SK-N-SH (cell line): ENCODE measurements around the gene BRIX1. TPM values are rescaled to one million over a fixed set of nuclear protein-coding genes. Genes with fewer than 3 reads are reported as not detected.

Experiments
- CTCF ChIA-PET: fragments of 300-600, 350-600 bp; formaldehyde crosslinking; extraction: SDS; loops from one replicate; lab custom pipeline; 2021; lab: Yijun Ruan, JAX
- POLR2A ChIA-PET: fragments of 350-600 bp; sonication (Branson Sonifier 250); formaldehyde crosslinking; extraction: SDS; loops from one replicate; lab custom pipeline; 2020; ENCODE audit warnings: antibody characterized with exemption, inconsistent platforms; lab: Yijun Ruan, JAX
- DNase-seq: peaks from one replicate; pipeline ENCODE4 v3.0.0; 2012
- H2AFZ ChIP-seq: fragments of 200-600 bp; sonication (generic); 2 replicates; pipeline ENCODE4 v1.8.1; 2016; ENCODE audit warnings: antibody characterized with exemption, mild to moderate bottlenecking, low read depth
- H3F3A ChIP-seq: fragments of 200-600 bp; sonication (generic); replicated peaks from 2 replicates; pipeline ENCODE3; 2016; ENCODE audit warnings: antibody characterized with exemption, mild to moderate bottlenecking; ENCODE audit not compliant: insufficient read depth
- H3K27ac ChIP-seq, 2 experiments: fragments of 200-500 bp in 1 of 2; fragments of 200-600 bp in 1 of 2; sonication (Bioruptor generic) in 1 of 2; sonication (generic), shearing (Covaris generic) in 1 of 2; 2 replicates each; pipeline versions ENCODE4 v1.5.1 to v1.6.1; 2014 to 2016; ENCODE audit warnings: low read depth in 2 of 2, inconsistent platforms in 1 of 2, low read length in 1 of 2, mild to moderate bottlenecking in 1 of 2, mixed read lengths in 1 of 2
- H3K27me3 ChIP-seq: fragments of 200-600 bp; sonication (generic), shearing (Covaris generic); 2 replicates; pipeline ENCODE4 v1.6.1; 2016; ENCODE audit warnings: mixed run types; ENCODE audit not compliant: insufficient read depth
- H3K36me3 ChIP-seq, 2 experiments: fragments of 200-500 bp in 1 of 2; fragments of 200-600 bp in 1 of 2; sonication (Bioruptor generic) in 1 of 2; sonication (generic) in 1 of 2; replicated peaks in 1 of 2; 2 replicates each; pipeline versions ENCODE3 to v1.5.1; 2014 to 2016; ENCODE audit warnings: low read length in 1 of 2, mild to moderate bottlenecking in 1 of 2; ENCODE audit not compliant: insufficient read depth in 2 of 2, control insufficient read depth in 1 of 2
- H3K4me1 ChIP-seq, 2 experiments: fragments of 200-500 bp in 1 of 2; fragments of 200-600 bp in 1 of 2; sonication (Bioruptor generic) in 1 of 2; sonication (generic), shearing (Covaris generic) in 1 of 2; 2 replicates each; pipeline versions ENCODE4 v1.5.1 to v1.6.1; 2014 to 2016; ENCODE audit warnings: low read depth in 1 of 2, low read length in 1 of 2, mixed run types in 1 of 2; ENCODE audit not compliant: insufficient read depth in 2 of 2, control insufficient read depth in 1 of 2
- H3K4me2 ChIP-seq: fragments of 200-600 bp; sonication (generic), shearing (Covaris generic); 2 replicates; pipeline ENCODE4 v1.6.1; 2017; ENCODE audit warnings: mixed run types
- H3K4me3 ChIP-seq, 2 experiments: fragments of 200-500 bp in 1 of 2; fragments of 200-600 bp in 1 of 2; sonication (Bioruptor generic) in 1 of 2; sonication (generic), shearing (Covaris generic) in 1 of 2; 2 replicates each; pipeline versions ENCODE4 v1.5.1 to v1.8.1; 2014 to 2016; ENCODE audit warnings: low read depth in 2 of 2, inconsistent platforms in 1 of 2, low read length in 1 of 2, mild to moderate bottlenecking in 1 of 2, mixed read lengths in 1 of 2, moderate library complexity in 1 of 2
- H3K79me2 ChIP-seq: fragments of 200-600 bp; sonication (generic); 2 replicates; pipeline ENCODE4 v1.8.1; 2017; ENCODE audit warnings: mild to moderate bottlenecking; ENCODE audit not compliant: insufficient read depth
- H3K9ac ChIP-seq: fragments of 200-600 bp; sonication (generic); 2 replicates; pipeline ENCODE4 v1.6.1; 2017; ENCODE audit warnings: mixed run types
- H3K9me2 ChIP-seq: fragments of 200-600 bp; sonication (generic); 2 replicates; pipeline ENCODE4 v1.6.1; 2017; ENCODE audit warnings: mixed run types
- H3K9me3 ChIP-seq: fragments of 200-600 bp; sonication (generic); 2 replicates; pipeline ENCODE4 v1.6.1; 2017; ENCODE audit warnings: mixed run types, mild to moderate bottlenecking, moderate library complexity
- H4K20me1 ChIP-seq: fragments of 200-600 bp; sonication (generic); 2 replicates; pipeline ENCODE4 v1.6.1; 2017; ENCODE audit warnings: mild to moderate bottlenecking, mixed run types; ENCODE audit not compliant: insufficient read depth
- CTCF ChIP-seq: fragments of 200-600 bp; sonication (generic); IDR thresholded peaks from 2 replicates; pipeline ENCODE4 v1.6.1; 2017; ENCODE audit warnings: antibody characterized with exemption, mild to moderate bottlenecking, moderate library complexity
- ELF1 ChIP-seq: IDR thresholded peaks from 2 replicates; pipeline ENCODE4 v1.4.0; 2012
- EZH2phosphoT487 ChIP-seq: fragments of 200-600 bp; sonication (generic); IDR thresholded peaks from 2 replicates; pipeline ENCODE4 v1.6.1; 2017; ENCODE audit warnings: low read depth, mixed run types, mild to moderate bottlenecking, antibody characterized with exemption, moderate library complexity, borderline replicate concordance
- MEF2A ChIP-seq: IDR thresholded peaks from 2 replicates; pipeline ENCODE4 v1.4.0; 2012; ENCODE audit warnings: low read depth, borderline replicate concordance
- MXI1 ChIP-seq: IDR thresholded peaks from 2 replicates; pipeline ENCODE4 v1.6.1; 2012; ENCODE audit warnings: mild to moderate bottlenecking, low read depth, low read length, improper control_type of control experiment
- PBX3 ChIP-seq: IDR thresholded peaks from 2 replicates; pipeline ENCODE4; 2012
- RAD21 ChIP-seq: IDR thresholded peaks from 2 replicates; pipeline ENCODE4 v1.6.1; 2012; ENCODE audit warnings: mild to moderate bottlenecking, low read length
- SMC3 ChIP-seq: IDR thresholded peaks from 2 replicates; pipeline ENCODE4 v1.6.1; 2012; ENCODE audit warnings: low read depth, low read length, improper control_type of control experiment
- YY1 ChIP-seq: IDR thresholded peaks from 2 replicates; pipeline ENCODE4 v1.4.0; 2012; ENCODE audit warnings: low read depth, mild to moderate bottlenecking
- WGBS: methylation state at CpG from one replicate; pipeline ENCODE4 v1.1.6; 2017; ENCODE audit warnings: low lambda C conversion rate; 5-methylcytosine and 5-hydroxymethylcytosine counted together
- polyA plus RNA-seq, 3 experiments: library from polyadenylated mRNA; depleted of rRNA; stranded (reverse); fragments of >200 nt; gene quantifications; 2 replicates each; pipeline ENCODE4 v1.2.3, GENCODE V29; 2012

The BRIX1 gene
- polyA plus RNA-seq, 1 of the 3 experiments (the other 2 are of a cell fraction) = 18.4 TPM

DNA sequence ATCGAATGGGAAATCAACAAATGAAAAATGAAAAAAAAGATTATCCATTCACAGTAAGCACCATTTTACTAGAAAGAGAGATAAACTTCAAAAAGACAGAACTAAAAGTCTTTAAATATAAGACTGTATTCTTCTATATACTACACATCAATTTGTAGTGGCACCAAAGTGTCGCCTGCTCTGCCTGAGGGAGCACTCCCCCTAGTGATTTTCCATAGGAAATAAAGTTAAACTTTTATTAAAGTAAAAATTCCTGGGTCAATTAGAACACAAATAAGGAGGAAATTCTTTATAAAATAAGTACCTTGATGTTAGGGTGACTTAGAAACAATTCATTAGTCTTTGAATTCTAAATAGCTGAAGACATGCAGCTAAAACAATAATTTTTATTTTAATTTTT is 9.9 kb upstream of the BRIX1 start:
- Histone ChIP-seq H3K4me2 (no peak overlapping the region), H3K9me2 (no peaks in the 10 kb centered on the region), H3K36me3 (peaks cover 28 to 38% of the 10 kb centered on the region in 2 experiments), H4K20me1 (no peaks in the 10 kb centered on the region), H3K9ac (no peak overlapping the region), H3F3A (peaks cover 15% of the 10 kb centered on the region), H3K4me1 (no peaks in the 10 kb centered on the region), H3K4me3 (no peak overlapping the region), H3K79me2 (no peaks in the 10 kb centered on the region), H2AFZ (no peak overlapping the region), H3K27me3 (no peaks in the 10 kb centered on the region), H3K9me3 (no peaks in the 10 kb centered on the region), H3K27ac (no peak overlapping the region)
- POLR2A ChIA-PET = no interaction called here
- 80% methylated on average over 2 of the region's 2 CpGs for WGBS
- TF ChIP-seq SMC3 = peak; percentile 26
- no peak for TF ChIP-seq EZH2phosphoT487
- peak; percentile 71 for TF ChIP-seq CTCF
- TF ChIP-seq ELF1 = no peak
- peak; percentile 46 for TF ChIP-seq RAD21
- TF ChIP-seq YY1 = no peak
- peak; percentile 8 for DNase-seq
- CTCF ChIA-PET = interaction anchor here (1.4 to 2.3 kb wide), 2 partner anchors 8 to 382 kb away, joined by 4 to 9 read pairs; no protein-coding TSS in a partner anchor

DNA sequence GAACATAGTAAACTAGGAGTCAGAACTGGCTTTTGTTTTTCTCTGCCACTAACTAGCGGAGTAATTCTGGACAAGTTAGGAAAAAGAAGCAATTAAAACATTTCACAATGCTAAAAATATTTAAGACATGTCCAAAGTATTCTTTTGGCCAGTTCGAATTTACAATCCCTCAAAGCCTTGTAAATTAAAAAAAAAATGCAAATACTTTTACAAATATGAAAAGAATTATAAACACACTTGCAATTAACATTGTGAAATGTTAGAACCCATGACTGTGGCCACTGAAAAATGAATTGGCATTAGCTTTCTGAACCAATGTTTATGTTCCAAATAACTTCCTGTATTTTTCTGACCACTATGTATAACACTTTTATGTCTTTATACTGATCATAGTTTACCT is 2.4 kb upstream of the BRIX1 start:
- CTCF ChIA-PET = no interaction called here
- H3K9ac ChIP-seq = peak overlapping the region; percentile 23; the same call in 1 of the 2 replicates
- peaks cover 69% of the 10 kb centered on the region for H3K79me2 ChIP-seq

DNA sequence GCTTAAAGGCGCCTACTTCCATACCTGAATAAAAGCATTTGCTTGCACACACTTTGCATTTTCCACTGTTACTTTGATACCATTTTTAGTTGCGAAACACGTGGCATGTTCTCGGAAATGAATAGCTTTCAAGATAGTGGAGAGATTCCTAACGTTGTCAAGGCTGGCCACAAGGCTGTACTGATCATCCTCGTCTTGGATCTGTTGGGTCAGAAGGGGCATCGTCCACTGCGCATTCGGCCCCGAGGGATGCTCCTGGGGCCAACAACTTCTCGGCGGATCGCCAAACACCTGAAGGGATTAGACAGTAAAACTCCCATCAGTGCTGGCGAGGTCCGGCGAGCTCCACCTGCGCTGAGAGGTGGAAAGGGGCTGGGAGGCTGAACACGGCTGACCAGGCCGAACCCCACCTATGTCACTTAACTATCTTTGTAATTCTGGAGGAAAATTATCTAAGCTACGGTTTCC is 806 bp upstream of the BRIX1 start:
- DNase-seq = no peak
- H4K20me1 ChIP-seq = no peaks in the 10 kb centered on the region
- peak overlapping the region; percentile 88 for H3K9ac ChIP-seq
- peaks cover 30 to 35% of the 10 kb centered on the region in 2 experiments for H3K36me3 ChIP-seq
- peak overlapping the region; percentile 78 for H2AFZ ChIP-seq
- peaks cover 85% of the 10 kb centered on the region for H3K79me2 ChIP-seq
- H3F3A ChIP-seq = peaks cover 7% of the 10 kb centered on the region
- POLR2A ChIA-PET = interaction anchor here (1.1 to 1.8 kb wide), 5 partner anchors 9 to 907 kb away, joined by 3 to 32 read pairs (median 8); partner anchors contain the start of genes AMACR, DNAJC21 and RAI14
- H3K4me2 ChIP-seq = peak overlapping the region; percentile 78
- no peaks in the 10 kb centered on the region for H3K9me3 ChIP-seq
- H3K27ac ChIP-seq = peak overlapping the region; percentile 83 to 92
- peaks cover 12 to 16% of the 10 kb centered on the region in 2 experiments for H3K4me1 ChIP-seq
- no peaks in the 10 kb centered on the region for H3K27me3 ChIP-seq
- H3K4me3 ChIP-seq = peak overlapping the region; percentile 96 to 100
- no peaks in the 10 kb centered on the region for H3K9me2 ChIP-seq
- TF ChIP-seq PBX3 (no peak), MEF2A (no peak), MXI1 (peak; percentile 60; the same call in 1 of the 2 replicates)
- under 1% methylated on average over 19 of the region's 20 CpGs for WGBS
- CTCF ChIA-PET = interaction anchor here (0.8 to 1.9 kb wide), 3 partner anchors 16 to 89 kb away, joined by 3 to 6 read pairs (median 5); no protein-coding TSS in a partner anchor

More for the DNA sequence above, 2.4 kb upstream of the BRIX1 start:
- Histone ChIP-seq H4K20me1 (no peaks in the 10 kb centered on the region), H3K27me3 (no peaks in the 10 kb centered on the region), H3K9me2 (no peaks in the 10 kb centered on the region), H3K36me3 (peaks cover 37 to 40% of the 10 kb centered on the region in 2 experiments), H3F3A (peaks cover 10% of the 10 kb centered on the region), H3K4me1 (peaks cover 12 to 16% of the 10 kb centered on the region in 2 experiments), H3K9me3 (no peaks in the 10 kb centered on the region), H3K27ac (no peak overlapping the region), H3K4me2 (peak overlapping the region; percentile 78; the same call in 1 of the 2 replicates), H2AFZ (no peak overlapping the region), H3K4me3 (peak overlapping the region in 1 of 2 experiments; percentile 96; a peak in 1 of 4 replicates)
- POLR2A ChIA-PET = no interaction called here
- DNase-seq = no peak
- 71% methylated on average over 2 of the region's 2 CpGs for WGBS
- no peak for TF ChIP-seq EZH2phosphoT487
